Right lobe of liver (tissue), 4 donors: Measurements from ENCODE around the gene CD248.

Experiments used
- POLR2A ChIP-seq: fragments of 450-650 bp; IDR thresholded peaks from one replicate; pipeline ENCODE4 v1.6.1; 2017; ENCODE audit warnings: antibody characterized with exemption, mild to moderate bottlenecking
- TF ChIP-seq, protein P1 (sequence below), 4 donors: fragments of 200-600 bp in 3 of 4; fragments of 450-650 bp in 1 of 4; IDR thresholded peaks; one replicate each; pipeline versions ENCODE4 v1.5.1 to v1.8.0; 2016 to 2022; ENCODE audit warnings: antibody characterized with exemption in 4 of 4, mild to moderate bottlenecking in 2 of 4
- donor health status: DM: no; HTN: no; CAD: no.
- donor health status: DM: no; HTN: no; CAD: no.
- donor health status: DM: no; HTN: yes; CAD: no.

GRCh38 chr11:66292543-66293332, 24.1 kb downstream of the CD248 start:
- TF ChIP-seq, protein P1, sequence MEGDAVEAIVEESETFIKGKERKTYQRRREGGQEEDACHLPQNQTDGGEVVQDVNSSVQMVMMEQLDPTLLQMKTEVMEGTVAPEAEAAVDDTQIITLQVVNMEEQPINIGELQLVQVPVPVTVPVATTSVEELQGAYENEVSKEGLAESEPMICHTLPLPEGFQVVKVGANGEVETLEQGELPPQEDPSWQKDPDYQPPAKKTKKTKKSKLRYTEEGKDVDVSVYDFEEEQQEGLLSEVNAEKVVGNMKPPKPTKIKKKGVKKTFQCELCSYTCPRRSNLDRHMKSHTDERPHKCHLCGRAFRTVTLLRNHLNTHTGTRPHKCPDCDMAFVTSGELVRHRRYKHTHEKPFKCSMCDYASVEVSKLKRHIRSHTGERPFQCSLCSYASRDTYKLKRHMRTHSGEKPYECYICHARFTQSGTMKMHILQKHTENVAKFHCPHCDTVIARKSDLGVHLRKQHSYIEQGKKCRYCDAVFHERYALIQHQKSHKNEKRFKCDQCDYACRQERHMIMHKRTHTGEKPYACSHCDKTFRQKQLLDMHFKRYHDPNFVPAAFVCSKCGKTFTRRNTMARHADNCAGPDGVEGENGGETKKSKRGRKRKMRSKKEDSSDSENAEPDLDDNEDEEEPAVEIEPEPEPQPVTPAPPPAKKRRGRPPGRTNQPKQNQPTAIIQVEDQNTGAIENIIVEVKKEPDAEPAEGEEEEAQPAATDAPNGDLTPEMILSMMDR (IDR thresholded peaks at IDR 0.05) = no peak
- no peak for TF ChIP-seq POLR2A
